HG02623 (cell line): ENCODE measurements around the gene CTSD.
"Not testable (repeated sequence)": the region's sequence is repeated elsewhere in the genome, so short reads cannot be mapped to it uniquely, and the experiment has no call there.

ENCODE experiments used
- ATAC-seq: cut with Tn5 transposase; IDR thresholded peaks from one replicate; pipeline ENCODE4 v1.9.1; 2021; ENCODE audit warnings: moderate library complexity; ENCODE audit not compliant: unreplicated experiment

Gene CTSD

GRCh38 chr11:1770528-1770927 lies 6.8 kb upstream of the CTSD start:
- no peak for ATAC-seq

GRCh38 chr11:1770061-1770460 lies 6.3 kb upstream of the CTSD start:
- no peak for ATAC-seq

GRCh38 chr11:1769304-1769936 lies 5.7 kb upstream of the CTSD start:
- ATAC-seq = not testable (repeated sequence)

GRCh38 chr11:1768141-1768469 lies 4.4 kb upstream of the CTSD start:
- ATAC-seq = no peak

GRCh38 chr11:1767399-1768140 lies 3.8 kb upstream of the CTSD start:
- no peak for ATAC-seq

- ATAC-seq = no peak
Measured at GRCh38 chr11:1766719-1767398, 3.1 kb upstream of the CTSD start.

- no peak for ATAC-seq
Measured at GRCh38 chr11:1765871-1766718, 2.4 kb upstream of the CTSD start.

GRCh38 chr11:1763336-1763795 lies 361 bp downstream of the CTSD start:
- ATAC-seq = no peak

- no peak for ATAC-seq
Measured at GRCh38 chr11:1762537-1763302, 1.0 kb downstream of the CTSD start.

- no peak for ATAC-seq
Measured at GRCh38 chr11:1761857-1762536, 1.7 kb downstream of the CTSD start.

GRCh38 chr11:1761110-1761856 lies 2.4 kb downstream of the CTSD start:
- ATAC-seq = no peak

- no peak for ATAC-seq
Measured at GRCh38 chr11:1760351-1761109, 3.2 kb downstream of the CTSD start.

- no peak for ATAC-seq
Measured at GRCh38 chr11:1759851-1760220, 3.9 kb downstream of the CTSD start.

- no peak for ATAC-seq
Measured at GRCh38 chr11:1759151-1759850, 4.4 kb downstream of the CTSD start.

- no peak for ATAC-seq
Measured at GRCh38 chr11:1758611-1759150, 5.0 kb downstream of the CTSD start.

- no peak for ATAC-seq
Measured at GRCh38 chr11:1757861-1758610, 5.7 kb downstream of the CTSD start.
